ENCODE measurements around the gene EFHC1.
A peak's percentile ranks its signal among the peaks of the same experiment; 100 is the strongest.

Gene EFHC1

GRCh38 chr6:52553719-52554118 is 133.6 kb downstream of the EFHC1 start:
- Mint-ChIP-seq H3K4me3 (no peak overlapping the region), H3K27ac (peak overlapping the region; percentile 64), H3K9me3 (no peaks in the 10 kb centered on the region), H3K36me3 (peaks cover 11% of the 10 kb centered on the region), H3K4me1 (peaks cover 38% of the 10 kb centered on the region), H3K27me3 (no peaks in the 10 kb centered on the region)
- DNase-seq (ENCODE audit: low spot score in 2 of 2) (no peak), ATAC-seq (ENCODE audit: low read depth) (no peak)

GRCh38 chr6:52554684-52555280 is 134.6 kb downstream of the EFHC1 start:
- no peak overlapping the region for H3K27ac Mint-ChIP-seq
- H3K27me3 Mint-ChIP-seq = no peaks in the 10 kb centered on the region
- H3K9me3 Mint-ChIP-seq = no peaks in the 10 kb centered on the region
- DNase-seq (ENCODE audit: low spot score in 2 of 2) = no peak
- peaks cover 39% of the 10 kb centered on the region for H3K4me1 Mint-ChIP-seq
- no peak overlapping the region for H3K4me3 Mint-ChIP-seq
- no peak for ATAC-seq (ENCODE audit: low read depth)
- peaks cover 11% of the 10 kb centered on the region for H3K36me3 Mint-ChIP-seq

GRCh38 chr6:52555518-52556233 is 135.5 kb downstream of the EFHC1 start:
- peaks cover 8% of the 10 kb centered on the region for H3K36me3 Mint-ChIP-seq

DNA sequence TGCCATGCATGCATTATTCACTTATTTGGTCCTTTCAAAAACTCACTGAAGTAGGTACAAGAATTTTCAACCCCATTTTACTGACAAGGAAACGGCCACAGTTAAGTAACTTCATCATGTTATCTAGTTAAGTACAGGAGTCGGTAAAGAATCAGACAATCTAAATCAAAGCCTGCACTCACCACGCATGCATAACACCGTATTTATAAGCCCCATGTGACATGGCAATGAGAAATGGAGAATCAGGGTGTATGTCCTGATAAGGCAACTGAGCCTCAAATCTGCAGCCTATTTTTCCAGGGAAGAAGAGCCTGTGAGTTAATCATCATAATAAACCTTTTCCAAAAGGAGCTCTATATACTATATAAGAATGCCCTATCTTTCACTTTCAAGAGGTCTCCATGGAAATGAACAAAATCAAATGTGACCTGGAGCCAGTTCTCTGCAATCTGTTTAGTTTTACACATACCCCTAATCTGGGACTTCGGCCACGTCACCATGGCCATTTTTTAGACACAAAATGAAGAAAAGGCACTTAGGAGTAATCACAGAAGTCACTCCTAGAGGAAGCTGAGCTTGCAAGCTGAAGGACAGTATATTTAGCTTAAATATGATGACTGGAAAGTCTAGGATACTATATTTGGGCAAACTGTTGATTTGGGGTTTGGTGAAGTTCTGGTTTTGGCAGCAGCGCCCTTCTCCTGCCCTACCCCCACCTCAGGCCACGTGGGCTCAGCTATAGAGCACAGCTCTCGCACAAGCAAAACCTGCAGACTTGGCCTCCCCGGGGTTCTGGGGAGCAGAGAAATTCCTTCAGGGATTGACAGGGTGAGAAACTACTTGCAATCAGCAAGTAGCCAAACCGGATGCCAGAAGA is 137.5 kb downstream of the EFHC1 start:
- Mint-ChIP-seq H3K9me3 (no peaks in the 10 kb centered on the region), H3K4me1 (peaks cover 31% of the 10 kb centered on the region), H3K27me3 (no peaks in the 10 kb centered on the region), H3K27ac (no peak overlapping the region), H3K4me3 (no peak overlapping the region), H3K36me3 (peaks cover 13% of the 10 kb centered on the region)
- DNase-seq (ENCODE audit: low spot score in 2 of 2) = no peak
- no peak for ATAC-seq (ENCODE audit: low read depth)

More at GRCh38 chr6:52555518-52556233, 135.5 kb downstream of the EFHC1 start:
- H3K4me3 Mint-ChIP-seq = no peak overlapping the region
- H3K27me3 Mint-ChIP-seq = no peaks in the 10 kb centered on the region
- ATAC-seq (ENCODE audit: low read depth) = no peak
- H3K4me1 Mint-ChIP-seq = peaks cover 35% of the 10 kb centered on the region
- DNase-seq (ENCODE audit: low spot score in 2 of 2) = no peak
- peak overlapping the region; percentile 31 for H3K27ac Mint-ChIP-seq
- no peaks in the 10 kb centered on the region for H3K9me3 Mint-ChIP-seq

GRCh38 chr6:52558266-52559000 is 138.3 kb downstream of the EFHC1 start:
- Mint-ChIP-seq H3K27ac (peak overlapping the region; percentile 11), H3K4me1 (peaks cover 29% of the 10 kb centered on the region), H3K4me3 (no peak overlapping the region), H3K36me3 (peaks cover 13% of the 10 kb centered on the region), H3K9me3 (no peaks in the 10 kb centered on the region), H3K27me3 (no peaks in the 10 kb centered on the region)
- DNase-seq (ENCODE audit: low spot score in 2 of 2) (no peak), ATAC-seq (ENCODE audit: low read depth) (no peak)

DNA sequence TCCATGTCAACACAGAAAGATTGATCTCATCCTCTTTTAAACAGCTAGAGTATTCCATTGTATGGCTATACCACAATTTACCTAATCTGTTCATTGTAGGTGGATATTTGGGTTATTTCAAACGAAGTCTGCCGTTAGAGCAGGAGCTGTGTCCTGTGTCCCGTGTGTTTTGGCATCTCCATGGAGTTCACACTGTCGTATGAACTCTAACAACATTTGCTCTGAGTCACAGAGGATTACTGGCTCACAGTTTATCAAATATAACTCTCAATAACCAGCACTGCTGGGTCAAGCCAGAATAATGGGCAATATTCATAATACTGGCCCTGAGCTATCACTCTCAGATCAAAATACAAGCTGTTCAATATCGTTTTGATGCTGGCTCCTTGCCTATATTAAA is 140.3 kb downstream of the EFHC1 start:
- H3K27ac Mint-ChIP-seq = peak overlapping the region; percentile 26
- no peak overlapping the region for H3K4me3 Mint-ChIP-seq
- peaks cover 35% of the 10 kb centered on the region for H3K4me1 Mint-ChIP-seq
- no peaks in the 10 kb centered on the region for H3K27me3 Mint-ChIP-seq
- H3K36me3 Mint-ChIP-seq = peaks cover 20% of the 10 kb centered on the region
- no peaks in the 10 kb centered on the region for H3K9me3 Mint-ChIP-seq
- no peak for DNase-seq (ENCODE audit: low spot score in 2 of 2)
- ATAC-seq (ENCODE audit: low read depth) = no peak

DNA sequence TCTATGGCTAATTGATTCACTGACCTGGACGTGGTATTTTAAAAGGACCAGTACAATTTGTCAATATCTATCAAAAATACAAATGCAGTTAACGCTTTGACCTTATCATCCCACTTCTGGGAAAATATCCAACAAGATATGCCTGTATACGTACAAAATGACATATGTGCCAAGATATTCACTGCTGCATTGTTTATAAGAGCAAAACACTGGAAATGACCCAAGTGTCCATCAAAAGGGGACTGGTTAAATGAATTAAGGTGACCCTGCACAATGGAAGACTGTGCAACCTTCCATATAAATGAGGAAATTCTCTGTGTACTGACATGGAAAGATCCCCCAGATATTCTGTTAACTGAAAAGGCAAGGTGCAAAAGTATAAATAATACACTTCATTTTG is 142.8 kb downstream of the EFHC1 start:
- Mint-ChIP-seq H3K4me3 (no peak overlapping the region), H3K27ac (peak overlapping the region; percentile 10), H3K36me3 (peaks cover 20% of the 10 kb centered on the region), H3K27me3 (no peaks in the 10 kb centered on the region), H3K4me1 (peaks cover 49% of the 10 kb centered on the region), H3K9me3 (no peaks in the 10 kb centered on the region)
- DNase-seq (ENCODE audit: low spot score in 2 of 2) (no peak), ATAC-seq (ENCODE audit: low read depth) (no peak)

GRCh38 chr6:52564856-52565255 is 144.7 kb downstream of the EFHC1 start:
- Mint-ChIP-seq H3K4me1 (peaks cover 48% of the 10 kb centered on the region), H3K36me3 (peaks cover 18% of the 10 kb centered on the region), H3K4me3 (no peak overlapping the region), H3K27me3 (no peaks in the 10 kb centered on the region), H3K27ac (no peak overlapping the region), H3K9me3 (no peaks in the 10 kb centered on the region)
- no peak for DNase-seq (ENCODE audit: low spot score in 2 of 2)
- ATAC-seq (ENCODE audit: low read depth) = no peak

DNA sequence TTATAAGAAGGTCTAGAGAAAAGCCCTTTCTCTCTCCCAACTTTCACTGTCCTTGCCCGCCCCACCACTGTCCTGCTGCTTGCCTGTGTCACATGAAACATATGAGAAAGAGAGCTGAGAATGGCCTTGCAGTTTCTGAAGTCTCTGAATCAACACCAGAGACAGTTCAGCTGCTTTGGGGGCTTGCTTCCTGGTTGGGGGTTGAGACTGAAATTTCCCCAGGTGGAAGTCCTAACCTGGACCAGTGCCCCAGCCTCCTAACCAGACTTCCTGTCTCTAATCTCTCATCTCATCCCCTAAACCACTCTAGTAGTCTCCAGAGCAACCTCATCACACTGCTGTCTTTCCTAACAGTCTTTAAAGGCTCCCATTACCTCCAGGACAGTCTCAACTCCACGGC is 146.1 kb downstream of the EFHC1 start:
- H3K4me1 Mint-ChIP-seq = peaks cover 50% of the 10 kb centered on the region
- DNase-seq (ENCODE audit: low spot score in 2 of 2) = no peak
- H3K36me3 Mint-ChIP-seq = peaks cover 15% of the 10 kb centered on the region
- H3K27me3 Mint-ChIP-seq = no peaks in the 10 kb centered on the region
- H3K4me3 Mint-ChIP-seq = no peak overlapping the region
- ATAC-seq (ENCODE audit: low read depth) = no peak
- H3K27ac Mint-ChIP-seq = no peak overlapping the region
- H3K9me3 Mint-ChIP-seq = no peaks in the 10 kb centered on the region

- Mint-ChIP-seq H3K27me3 (no peaks in the 10 kb centered on the region), H3K36me3 (peaks cover 15% of the 10 kb centered on the region), H3K27ac (peak overlapping the region; percentile 0), H3K4me1 (peaks cover 56% of the 10 kb centered on the region), H3K4me3 (no peak overlapping the region), H3K9me3 (no peaks in the 10 kb centered on the region)
- DNase-seq (ENCODE audit: low spot score in 2 of 2) = no peak
- ATAC-seq (ENCODE audit: low read depth) = no peak
Measured at GRCh38 chr6:52566853-52567279, 146.7 kb downstream of the EFHC1 start.

DNA sequence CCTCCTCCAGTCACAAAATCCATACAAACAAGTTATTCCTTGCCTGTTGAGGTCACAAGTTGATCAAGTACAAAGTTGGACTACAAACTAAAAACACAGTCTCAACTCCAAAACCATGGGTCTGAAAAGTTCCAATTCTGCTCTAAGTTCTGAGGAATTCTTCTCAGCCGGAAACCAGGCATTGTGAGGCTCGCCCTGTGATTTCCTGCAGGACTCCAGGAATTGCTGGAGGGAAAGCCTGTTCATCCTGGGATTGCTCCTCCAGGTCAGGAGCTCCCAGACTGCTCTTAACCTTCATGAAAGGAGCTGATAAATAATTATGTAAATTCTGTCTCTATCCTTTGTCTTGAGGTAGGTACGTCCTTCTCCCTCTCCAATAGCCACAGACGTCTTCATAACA is 148.2 kb downstream of the EFHC1 start:
- no peaks in the 10 kb centered on the region for H3K9me3 Mint-ChIP-seq
- no peaks in the 10 kb centered on the region for H3K27me3 Mint-ChIP-seq
- H3K36me3 Mint-ChIP-seq = peaks cover 13% of the 10 kb centered on the region
- no peak for DNase-seq (ENCODE audit: low spot score in 2 of 2)
- no peak overlapping the region for H3K4me3 Mint-ChIP-seq
- no peak for ATAC-seq (ENCODE audit: low read depth)
- H3K27ac Mint-ChIP-seq = no peak overlapping the region
- peaks cover 53% of the 10 kb centered on the region for H3K4me1 Mint-ChIP-seq

DNA sequence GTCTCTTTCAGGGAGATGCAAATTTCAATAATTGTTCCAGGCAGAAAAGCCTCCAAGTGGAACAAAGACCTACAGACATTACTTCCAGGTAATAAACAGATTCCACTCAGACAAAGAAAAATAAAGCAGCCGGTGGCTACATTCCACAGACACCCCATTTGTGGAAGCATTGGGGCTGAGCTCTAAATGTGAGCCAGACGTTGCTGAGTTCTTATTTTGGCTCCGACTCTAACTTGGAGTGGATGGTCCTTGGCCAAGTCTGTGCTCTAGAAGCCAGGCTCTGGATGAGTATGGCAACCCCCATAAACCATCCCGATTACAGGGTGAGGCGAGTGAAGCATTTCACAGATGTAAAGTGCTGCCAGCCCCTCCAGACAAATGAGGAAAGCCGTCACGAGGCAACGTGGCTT is 150.2 kb downstream of the EFHC1 start:
- Mint-ChIP-seq H3K4me3 (no peak overlapping the region), H3K36me3 (peaks cover 6% of the 10 kb centered on the region), H3K4me1 (peaks cover 55% of the 10 kb centered on the region), H3K27ac (no peak overlapping the region), H3K9me3 (no peaks in the 10 kb centered on the region), H3K27me3 (no peaks in the 10 kb centered on the region)
- DNase-seq (ENCODE audit: low spot score in 2 of 2) (no peak), ATAC-seq (ENCODE audit: low read depth) (no peak)

DNA sequence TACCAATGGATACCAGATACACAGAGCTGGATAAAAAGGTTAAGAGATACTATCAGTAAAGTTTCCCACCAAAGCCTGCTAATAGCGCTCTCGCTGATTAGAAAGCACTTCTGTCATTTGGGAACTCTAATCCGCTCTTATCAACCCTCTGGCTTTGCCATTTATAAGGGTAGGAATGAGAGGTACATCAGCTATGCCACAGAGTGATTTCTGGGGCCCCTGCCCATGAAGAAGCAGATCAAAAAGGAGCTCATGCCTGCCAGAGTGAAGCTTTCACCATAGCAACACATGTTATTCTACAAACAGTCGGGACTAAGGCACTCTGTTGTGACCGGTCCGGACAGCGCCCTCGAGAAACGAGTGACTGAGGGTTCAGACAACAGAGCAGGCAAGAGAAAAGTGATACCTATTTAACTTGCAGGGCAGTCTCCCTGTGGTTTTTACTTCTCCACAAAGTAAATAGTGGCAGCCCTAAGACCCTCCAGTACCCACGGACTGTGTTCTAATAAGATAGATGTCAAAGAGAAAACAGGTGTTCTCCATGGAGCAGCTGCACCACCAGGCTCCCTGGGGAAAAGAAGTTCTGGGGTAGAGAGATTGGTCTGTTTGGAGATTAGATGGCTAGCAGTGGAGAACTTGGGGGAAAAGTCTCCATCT is 151.1 kb downstream of the EFHC1 start:
- peaks cover 57% of the 10 kb centered on the region for H3K4me1 Mint-ChIP-seq
- no peaks in the 10 kb centered on the region for H3K27me3 Mint-ChIP-seq
- no peak overlapping the region for H3K27ac Mint-ChIP-seq
- H3K9me3 Mint-ChIP-seq = no peaks in the 10 kb centered on the region
- peaks cover 6% of the 10 kb centered on the region for H3K36me3 Mint-ChIP-seq
- no peak for DNase-seq (ENCODE audit: low spot score in 2 of 2)
- ATAC-seq (ENCODE audit: low read depth) = no peak
- H3K4me3 Mint-ChIP-seq = no peak overlapping the region
